GM18861 (cell line): ENCODE data around the gene PDE6H.

Experiments
- ATAC-seq: cut with Tn5 transposase; IDR thresholded peaks from one replicate; pipeline ENCODE4 v1.9.1; 2021; ENCODE audit not compliant: unreplicated experiment

The PDE6H gene

GRCh38 chr12:14968478-14968877 is 4.4 kb upstream of the PDE6H start:
- no peak for ATAC-seq

- no peak for ATAC-seq
Measured at GRCh38 chr12:14970473-14970872, 2.4 kb upstream of the PDE6H start.

- ATAC-seq = no peak
Measured at GRCh38 chr12:14974633-14975032, 1.8 kb downstream of the PDE6H start.

GRCh38 chr12:14975457-14975856 is 2.6 kb downstream of the PDE6H start:
- no peak for ATAC-seq

GRCh38 chr12:14976658-14977057 is 3.8 kb downstream of the PDE6H start:
- ATAC-seq = no peak

GRCh38 chr12:14979468-14979867 is 6.6 kb downstream of the PDE6H start:
- ATAC-seq = no peak

GRCh38 chr12:14981049-14981448 is 8.2 kb downstream of the PDE6H start:
- no peak for ATAC-seq

- no peak for ATAC-seq
Measured at GRCh38 chr12:14982562-14982961, 9.7 kb downstream of the PDE6H start.

GRCh38 chr12:14982991-14983390 is 10.1 kb downstream of the PDE6H start:
- no peak for ATAC-seq

- no peak for ATAC-seq
Measured at GRCh38 chr12:14984036-14984435, 11.2 kb downstream of the PDE6H start.

GRCh38 chr12:14984766-14985285 is 12.0 kb downstream of the PDE6H start:
- no peak for ATAC-seq

- ATAC-seq = no peak
Measured at GRCh38 chr12:14986449-14986848, 13.6 kb downstream of the PDE6H start.

GRCh38 chr12:14988035-14988434 is 15.2 kb downstream of the PDE6H start:
- ATAC-seq = no peak

- no peak for ATAC-seq
Measured at GRCh38 chr12:14989790-14990189, 16.9 kb downstream of the PDE6H start.

GRCh38 chr12:14991069-14991468 is 18.2 kb downstream of the PDE6H start:
- ATAC-seq = no peak

- ATAC-seq = no peak
Measured at GRCh38 chr12:14992673-14993072, 19.8 kb downstream of the PDE6H start.

- no peak for ATAC-seq
Measured at GRCh38 chr12:14993117-14993516, 20.3 kb downstream of the PDE6H start.

GRCh38 chr12:14993537-14994266 is 20.9 kb downstream of the PDE6H start:
- ATAC-seq = no peak

- ATAC-seq = no peak
Measured at GRCh38 chr12:14994610-14995009, 21.8 kb downstream of the PDE6H start.

GRCh38 chr12:14995583-14996425 is 23.0 kb downstream of the PDE6H start:
- no peak for ATAC-seq

GRCh38 chr12:14997998-14998397 is 25.2 kb downstream of the PDE6H start:
- no peak for ATAC-seq
